ENCODE measurements around the gene MATK. TPM values are rescaled to one million over a fixed set of nuclear protein-coding genes. Genes with fewer than 3 reads are reported as not detected.

Gene MATK, protein sequence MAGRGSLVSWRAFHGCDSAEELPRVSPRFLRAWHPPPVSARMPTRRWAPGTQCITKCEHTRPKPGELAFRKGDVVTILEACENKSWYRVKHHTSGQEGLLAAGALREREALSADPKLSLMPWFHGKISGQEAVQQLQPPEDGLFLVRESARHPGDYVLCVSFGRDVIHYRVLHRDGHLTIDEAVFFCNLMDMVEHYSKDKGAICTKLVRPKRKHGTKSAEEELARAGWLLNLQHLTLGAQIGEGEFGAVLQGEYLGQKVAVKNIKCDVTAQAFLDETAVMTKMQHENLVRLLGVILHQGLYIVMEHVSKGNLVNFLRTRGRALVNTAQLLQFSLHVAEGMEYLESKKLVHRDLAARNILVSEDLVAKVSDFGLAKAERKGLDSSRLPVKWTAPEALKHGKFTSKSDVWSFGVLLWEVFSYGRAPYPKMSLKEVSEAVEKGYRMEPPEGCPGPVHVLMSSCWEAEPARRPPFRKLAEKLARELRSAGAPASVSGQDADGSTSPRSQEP
- not detected in 2 replicates for total RNA-seq

DNA sequence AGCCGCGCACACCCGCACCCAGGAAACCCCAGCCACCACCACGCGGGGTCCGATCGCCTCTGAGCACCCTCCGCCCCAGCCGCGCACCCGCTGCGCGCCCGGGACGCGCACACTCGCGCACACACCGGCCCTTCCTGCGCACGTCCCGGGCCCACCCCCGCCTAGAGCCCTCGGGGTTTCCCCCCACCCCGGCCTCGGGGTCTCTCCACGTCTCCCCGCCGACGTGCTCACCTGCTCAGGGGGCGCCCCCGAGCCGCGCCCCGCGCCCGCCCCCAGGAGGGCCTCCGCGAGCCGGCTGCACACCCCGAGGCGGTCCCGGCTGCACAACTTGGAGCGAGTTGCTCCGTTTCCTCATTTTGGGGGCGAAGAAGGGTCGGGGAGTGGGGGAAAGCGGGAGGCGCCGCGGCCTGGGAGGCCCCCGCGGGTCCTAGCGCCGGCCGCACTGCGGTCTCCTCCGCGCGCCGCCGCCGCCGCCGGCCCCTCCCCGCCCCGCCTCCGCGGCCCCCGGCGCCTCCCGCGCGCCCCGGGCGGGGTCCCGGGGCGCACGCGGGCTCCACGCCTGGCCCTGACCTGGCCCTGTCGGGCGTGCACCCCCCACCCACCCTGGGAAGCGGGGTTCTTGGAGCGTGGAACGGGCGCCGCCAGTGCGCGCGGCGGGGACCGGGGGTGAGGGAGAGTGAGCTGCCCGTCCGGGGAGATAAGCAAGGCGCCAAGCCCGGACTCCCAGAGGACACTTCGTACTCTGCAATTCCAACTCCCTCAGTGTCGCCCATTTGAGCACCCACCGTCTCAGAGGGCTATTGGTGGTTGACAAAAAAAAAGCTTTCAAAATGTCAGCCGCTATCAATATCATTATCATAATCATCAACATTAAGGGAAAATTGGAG is at the start of gene MATK:
Gene MATK (minus strand): TSS at position 444 of the 887 bp plus-strand sequence. CDS start 1,246 bp downstream, outside the sequence.

DNA sequence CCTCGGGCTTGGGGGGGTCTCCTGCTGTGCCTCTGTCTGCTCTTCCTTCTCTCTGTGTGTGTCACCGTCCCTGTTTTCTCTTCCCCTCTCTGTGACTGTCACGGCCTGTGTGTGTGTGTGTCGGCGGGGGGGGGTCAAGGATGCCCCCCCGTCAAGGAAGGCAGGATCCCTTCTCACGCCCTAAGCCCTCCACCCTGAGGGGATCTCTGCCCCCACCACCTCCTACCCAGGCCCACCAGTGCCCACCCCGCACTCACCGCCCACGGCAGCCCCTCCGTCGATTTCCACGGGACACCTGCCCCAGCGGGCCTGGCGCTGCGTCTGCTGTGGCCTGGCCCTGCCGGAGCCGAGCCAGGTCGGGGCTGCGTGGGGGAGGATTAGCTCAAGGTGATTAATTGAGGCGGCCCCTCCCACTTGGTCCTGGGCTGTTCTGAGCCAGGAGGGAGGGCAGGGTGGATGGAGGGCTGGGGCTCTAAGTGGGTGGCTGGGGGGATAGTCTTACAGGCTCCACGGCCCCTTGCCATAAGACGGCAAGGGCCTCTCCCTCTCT is 14.2 kb downstream of the MATK start, which contains the start of gene RAX2:
Gene RAX2 (minus strand): TSS at position 323 of the 550 bp plus-strand sequence. CDS start 486 bp downstream, outside the sequence.

GRCh38 chr19:3762501-3763459 is 23.4 kb downstream of the MATK start, which contains the start of gene MRPL54:
MRPL54 (plus strand) TSS chr19:3762682; CDS start chr19:3762701, 19 bp downstream.

GRCh38 chr19:3761382-3762129 is 24.6 kb downstream of the MATK start, which contains the start of gene APBA3:
APBA3 (minus strand) TSS chr19:3761692; CDS start chr19:3760264, 1,428 bp downstream.

Other genes with a start within 250 kb of the MATK start
- not detected in 2 replicates for gene TEKTIP1, start 247.2 kb downstream of the MATK start, total RNA-seq
- 92.6 and 116 TPM in 2 replicates for gene MFSD12, start 228.8 kb downstream of the MATK start, total RNA-seq
- gene HMG20B, start 213.4 kb downstream of the MATK start, total RNA-seq, result 131 and 144 TPM in 2 replicates
- gene GIPC3, start 200.9 kb downstream of the MATK start, total RNA-seq, result 1.4 TPM in 2 replicates
- gene TBXA2R, start 179.5 kb downstream of the MATK start, total RNA-seq, result 8.5 and 9.3 TPM in 2 replicates
- 37.7 and 40.2 TPM in 2 replicates for gene CACTIN, start 159.6 kb downstream of the MATK start, total RNA-seq
- gene PIP5K1C, start 85.9 kb downstream of the MATK start, total RNA-seq, result 33.5 and 38.7 TPM in 2 replicates
- not detected in 2 replicates for gene TJP3, start 78.0 kb downstream of the MATK start, total RNA-seq
- gene APBA3, start 24.7 kb downstream of the MATK start, total RNA-seq, result 29.8 and 35.5 TPM in 2 replicates
- gene MRPL54, start 23.7 kb downstream of the MATK start, total RNA-seq, result 106 and 140 TPM in 2 replicates
- gene RAX2, start 14.2 kb downstream of the MATK start, total RNA-seq, result not detected in 2 replicates
- not detected in 2 replicates for gene ZFR2, start 82.7 kb upstream of the MATK start, total RNA-seq
- gene ATCAY, start 94.3 kb upstream of the MATK start, total RNA-seq, result not detected in 2 replicates
- not detected in 2 replicates for gene NMRK2, start 146.7 kb upstream of the MATK start, total RNA-seq
- gene DAPK3, start 184.7 kb upstream of the MATK start, total RNA-seq, result 97.1 and 115 TPM in 2 replicates
- gene EEF2, start 199.1 kb upstream of the MATK start, total RNA-seq, result 1,607 and 1,802 TPM in 2 replicates
- gene PIAS4, start 221.4 kb upstream of the MATK start, total RNA-seq, result 31.6 and 31.8 TPM in 2 replicates

All from mammary microvascular endothelial cell (primary cell).